ENCODE data around the gene RBM42.

RBM42 gene

DNA sequence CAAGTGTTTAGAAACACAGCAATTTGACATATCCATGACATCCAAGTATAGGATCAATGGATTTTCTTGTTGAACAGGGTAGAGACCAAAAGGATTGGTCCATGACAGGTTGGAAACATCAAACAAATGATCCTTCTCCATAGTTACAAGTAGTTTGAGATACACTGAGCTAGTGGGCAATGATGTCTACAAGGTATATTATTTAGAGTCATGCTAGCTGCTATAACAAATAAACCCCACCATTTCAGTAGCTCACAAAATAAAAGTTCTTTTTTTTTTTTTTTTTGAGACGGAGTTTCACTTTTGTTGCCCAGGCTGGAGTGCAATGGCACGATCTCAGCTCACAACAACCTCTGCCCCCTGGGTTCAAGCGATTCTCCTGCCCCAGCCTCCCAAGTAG, 21.2 kb upstream of the RBM42 start:
- H3K79me2 ChIP-seq (ENCODE audit: insufficient read depth, low read length), result no peaks in the 10 kb centered on the region
- H3K4me1 ChIP-seq (ENCODE audit: insufficient read depth, low read length, severe bottlenecking), result peaks cover 22% of the 10 kb centered on the region
- no peak overlapping the region for H2AFZ ChIP-seq (ENCODE audit: low read length)
- no peaks in the 10 kb centered on the region for H3K9me2 ChIP-seq (ENCODE audit: low read depth, low read length)
- H3K4me2 ChIP-seq (ENCODE audit: low read length), result no peak overlapping the region
- no peak overlapping the region for H3K27ac ChIP-seq (ENCODE audit: low read depth, low read length, poor library complexity, severe bottlenecking)
- peaks cover 3% of the 10 kb centered on the region; the same call in 1 of the 2 replicates for H3K9me3 ChIP-seq (ENCODE audit: low read length)
- H4K20me1 ChIP-seq (ENCODE audit: insufficient read depth, low read length), result no peaks in the 10 kb centered on the region
- no peak overlapping the region for H3K9ac ChIP-seq (ENCODE audit: low read length)
- H3K4me3 ChIP-seq (ENCODE audit: low read depth, low read length, poor library complexity, severe bottlenecking), result no peak overlapping the region
- H3K36me3 ChIP-seq (ENCODE audit: insufficient read depth, low read length), result no peaks in the 10 kb centered on the region
- H3K27me3 ChIP-seq (ENCODE audit: insufficient read depth, low read length), result no peaks in the 10 kb centered on the region
- no peak for TF ChIP-seq EZH2 (IDR thresholded peaks at IDR 0.05; ENCODE audit: borderline replicate concordance, low read length)
- TF ChIP-seq, protein P1, sequence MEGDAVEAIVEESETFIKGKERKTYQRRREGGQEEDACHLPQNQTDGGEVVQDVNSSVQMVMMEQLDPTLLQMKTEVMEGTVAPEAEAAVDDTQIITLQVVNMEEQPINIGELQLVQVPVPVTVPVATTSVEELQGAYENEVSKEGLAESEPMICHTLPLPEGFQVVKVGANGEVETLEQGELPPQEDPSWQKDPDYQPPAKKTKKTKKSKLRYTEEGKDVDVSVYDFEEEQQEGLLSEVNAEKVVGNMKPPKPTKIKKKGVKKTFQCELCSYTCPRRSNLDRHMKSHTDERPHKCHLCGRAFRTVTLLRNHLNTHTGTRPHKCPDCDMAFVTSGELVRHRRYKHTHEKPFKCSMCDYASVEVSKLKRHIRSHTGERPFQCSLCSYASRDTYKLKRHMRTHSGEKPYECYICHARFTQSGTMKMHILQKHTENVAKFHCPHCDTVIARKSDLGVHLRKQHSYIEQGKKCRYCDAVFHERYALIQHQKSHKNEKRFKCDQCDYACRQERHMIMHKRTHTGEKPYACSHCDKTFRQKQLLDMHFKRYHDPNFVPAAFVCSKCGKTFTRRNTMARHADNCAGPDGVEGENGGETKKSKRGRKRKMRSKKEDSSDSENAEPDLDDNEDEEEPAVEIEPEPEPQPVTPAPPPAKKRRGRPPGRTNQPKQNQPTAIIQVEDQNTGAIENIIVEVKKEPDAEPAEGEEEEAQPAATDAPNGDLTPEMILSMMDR (IDR thresholded peaks at IDR 0.05; ENCODE audit: low read length), result no peak
- H3F3A ChIP-seq (ENCODE audit: insufficient read depth, low read length), result no peaks in the 10 kb centered on the region

DNA sequence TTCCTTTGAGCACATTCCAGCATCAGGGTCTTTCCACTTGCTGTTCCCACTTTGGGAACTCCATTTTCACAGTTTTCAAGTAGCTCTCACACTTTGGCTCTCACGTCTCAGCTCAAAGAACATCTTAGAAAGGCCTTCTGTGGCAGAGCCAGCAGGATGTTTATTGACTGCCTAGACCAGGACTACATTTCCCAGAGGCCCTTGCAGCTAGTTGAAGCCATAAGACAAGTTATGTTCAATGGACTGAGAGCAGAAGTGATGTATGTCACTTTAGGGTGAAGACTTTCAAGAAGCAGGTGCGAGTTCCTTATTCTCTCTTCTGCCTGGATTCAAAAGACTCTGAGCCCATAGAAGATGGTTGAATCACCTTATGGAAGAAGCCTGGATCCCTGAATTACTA, 20.6 kb upstream of the RBM42 start:
- no peaks in the 10 kb centered on the region for H4K20me1 ChIP-seq (ENCODE audit: insufficient read depth, low read length)
- no peak overlapping the region for H3K27ac ChIP-seq (ENCODE audit: low read depth, low read length, poor library complexity, severe bottlenecking)
- H3F3A ChIP-seq (ENCODE audit: insufficient read depth, low read length), result no peaks in the 10 kb centered on the region
- no peak overlapping the region for H3K9ac ChIP-seq (ENCODE audit: low read length)
- H3K4me2 ChIP-seq (ENCODE audit: low read length), result no peak overlapping the region
- H3K9me2 ChIP-seq (ENCODE audit: low read depth, low read length), result no peaks in the 10 kb centered on the region
- H3K79me2 ChIP-seq (ENCODE audit: insufficient read depth, low read length), result no peaks in the 10 kb centered on the region
- no peak for TF ChIP-seq EZH2 (IDR thresholded peaks at IDR 0.05; ENCODE audit: borderline replicate concordance, low read length)
- TF ChIP-seq, protein P1 (IDR thresholded peaks at IDR 0.05; ENCODE audit: low read length), result no peak
- peaks cover 3% of the 10 kb centered on the region; the same call in 1 of the 2 replicates for H3K9me3 ChIP-seq (ENCODE audit: low read length)
- H3K36me3 ChIP-seq (ENCODE audit: insufficient read depth, low read length), result no peaks in the 10 kb centered on the region
- H3K27me3 ChIP-seq (ENCODE audit: insufficient read depth, low read length), result no peaks in the 10 kb centered on the region
- no peak overlapping the region for H3K4me3 ChIP-seq (ENCODE audit: low read depth, low read length, poor library complexity, severe bottlenecking)
- no peak overlapping the region for H2AFZ ChIP-seq (ENCODE audit: low read length)
- H3K4me1 ChIP-seq (ENCODE audit: insufficient read depth, low read length, severe bottlenecking), result peaks cover 27% of the 10 kb centered on the region

DNA sequence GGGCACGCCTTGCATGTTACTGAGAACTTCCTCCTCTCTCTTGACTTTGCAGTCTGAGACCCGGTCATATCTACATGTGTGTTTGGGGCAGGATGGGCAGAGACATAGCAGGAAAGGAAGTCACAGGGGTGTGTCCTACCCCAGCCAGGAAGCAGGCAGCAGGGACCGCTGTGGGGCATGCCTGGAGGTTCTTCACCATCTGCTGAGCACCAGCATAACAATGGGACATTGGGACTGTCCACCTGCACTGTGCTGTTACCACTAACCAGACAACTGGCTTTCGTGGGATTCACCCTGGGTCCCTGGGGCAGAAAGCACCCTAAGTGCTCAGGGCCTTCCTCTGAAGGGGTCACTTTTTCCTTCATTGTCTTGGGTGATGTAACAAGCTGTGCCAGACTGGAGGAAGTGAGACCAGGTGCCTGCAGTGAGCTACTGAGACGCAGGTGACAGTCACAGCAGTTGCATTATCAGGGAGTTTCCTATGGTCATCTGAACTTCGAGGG, 18.9 kb upstream of the RBM42 start:
- peak overlapping the region; percentile 62 for H3K27ac ChIP-seq (ENCODE audit: low read depth, low read length, poor library complexity, severe bottlenecking)
- no peaks in the 10 kb centered on the region for H4K20me1 ChIP-seq (ENCODE audit: insufficient read depth, low read length)
- no peaks in the 10 kb centered on the region for H3K79me2 ChIP-seq (ENCODE audit: insufficient read depth, low read length)
- H3K27me3 ChIP-seq (ENCODE audit: insufficient read depth, low read length), result no peaks in the 10 kb centered on the region
- no peaks in the 10 kb centered on the region for H3K36me3 ChIP-seq (ENCODE audit: insufficient read depth, low read length)
- no peak for TF ChIP-seq EZH2 (IDR thresholded peaks at IDR 0.05; ENCODE audit: borderline replicate concordance, low read length)
- TF ChIP-seq, protein P1 (IDR thresholded peaks at IDR 0.05; ENCODE audit: low read length), result no peak
- no peaks in the 10 kb centered on the region for H3F3A ChIP-seq (ENCODE audit: insufficient read depth, low read length)
- no peak overlapping the region for H3K4me3 ChIP-seq (ENCODE audit: low read depth, low read length, poor library complexity, severe bottlenecking)
- peak overlapping the region; percentile 40; the same call in 1 of the 2 replicates for H3K4me2 ChIP-seq (ENCODE audit: low read length)
- no peak overlapping the region for H2AFZ ChIP-seq (ENCODE audit: low read length)
- H3K9me2 ChIP-seq (ENCODE audit: low read depth, low read length), result no peaks in the 10 kb centered on the region
- no peak overlapping the region for H3K9ac ChIP-seq (ENCODE audit: low read length)
- H3K9me3 ChIP-seq (ENCODE audit: low read length), result peaks cover 3% of the 10 kb centered on the region; the same call in 1 of the 2 replicates
- peaks cover 31% of the 10 kb centered on the region for H3K4me1 ChIP-seq (ENCODE audit: insufficient read depth, low read length, severe bottlenecking)

All from OCI-LY1 (cell line).